Neural crest cell (in vitro differentiated cells): ENCODE data around the gene SLN. TPM values are rescaled to one million over a fixed set of nuclear protein-coding genes. Genes with fewer than 3 reads are reported as not detected.

Source experiments
- DNase-seq: peaks from one replicate; pipeline ENCODE4 v3.0.0; 2021; ENCODE audit warnings: low read depth, mixed read lengths, low spot score
- H3K27ac Mint-ChIP-seq: one replicate; pipeline ENCODE4 v1.8.0; 2021; ENCODE audit warnings: mild to moderate bottlenecking, mixed read lengths; ENCODE audit not compliant: unreplicated experiment
- H3K27me3 Mint-ChIP-seq: 2 replicates; pipeline ENCODE4 v1.8.0; 2021; ENCODE audit warnings: low read depth, mild to moderate bottlenecking, mixed read lengths
- H3K36me3 Mint-ChIP-seq: 2 replicates; pipeline ENCODE4 v1.8.0; 2021; ENCODE audit warnings: low read depth, mild to moderate bottlenecking, mixed read lengths
- H3K4me1 Mint-ChIP-seq: 2 replicates; pipeline ENCODE4 v1.8.0; 2021; ENCODE audit warnings: mixed read lengths
- H3K4me3 Mint-ChIP-seq: one replicate; pipeline ENCODE4 v1.8.0; 2021; ENCODE audit warnings: mild to moderate bottlenecking, mixed read lengths
- H3K9me3 Mint-ChIP-seq: 2 replicates; pipeline ENCODE4 v1.8.0; 2021; ENCODE audit warnings: mixed read lengths
- total RNA-seq: library from RNA; stranded (reverse); gene quantifications from 2 replicates; pipeline ENCODE4 v1.2.1, GENCODE V29; 2021
- TF ChIP-seq, protein P1 (sequence below): fragments of 200-600 bp; sonication (generic); conservative IDR thresholded peaks from 2 replicates; pipeline ENCODE4 v1.5.0; 2021; ENCODE audit warnings: antibody characterized with exemption, mild to moderate bottlenecking

The SLN gene
- total RNA-seq, 1 donor from 2014 or later: not detected

DNA sequence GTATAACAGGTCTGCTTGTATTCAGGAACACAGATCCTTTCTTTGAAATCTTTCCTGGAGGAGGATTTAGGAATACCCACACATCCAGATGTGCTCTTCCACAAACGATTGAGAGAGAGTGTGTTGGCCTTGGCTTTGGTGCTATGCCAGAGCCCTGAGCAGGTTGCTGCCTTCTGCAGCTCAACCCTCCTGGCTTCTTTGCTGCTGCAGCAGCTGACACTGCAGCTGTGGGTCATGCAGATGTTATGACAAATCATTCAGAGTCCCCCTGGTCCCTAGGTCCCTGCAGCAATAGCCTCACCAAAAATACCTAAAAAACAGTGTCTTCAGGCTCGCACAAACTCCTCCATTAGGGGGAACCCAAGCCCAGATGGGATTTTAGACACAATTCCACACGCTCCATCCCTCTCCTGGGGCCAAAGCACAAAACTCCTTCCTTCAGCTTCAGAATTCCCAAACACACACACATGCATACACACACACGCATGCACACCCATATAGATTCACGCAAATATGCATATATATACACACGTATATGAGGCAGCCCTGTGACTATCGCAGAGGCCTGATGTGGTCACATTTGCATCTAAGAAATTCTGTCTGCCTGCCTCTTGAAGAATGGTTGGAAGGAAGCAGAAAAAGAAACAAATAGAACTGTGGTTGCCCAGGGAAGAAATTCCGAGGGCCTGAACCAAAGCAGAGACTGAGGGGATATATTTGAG, 35.4 kb downstream of the SLN start:
- H3K27ac Mint-ChIP-seq: no peak overlapping the region
- no peaks in the 10 kb centered on the region for H3K36me3 Mint-ChIP-seq
- H3K4me1 Mint-ChIP-seq: no peaks in the 10 kb centered on the region
- H3K4me3 Mint-ChIP-seq: no peak overlapping the region
- TF ChIP-seq, protein P1, sequence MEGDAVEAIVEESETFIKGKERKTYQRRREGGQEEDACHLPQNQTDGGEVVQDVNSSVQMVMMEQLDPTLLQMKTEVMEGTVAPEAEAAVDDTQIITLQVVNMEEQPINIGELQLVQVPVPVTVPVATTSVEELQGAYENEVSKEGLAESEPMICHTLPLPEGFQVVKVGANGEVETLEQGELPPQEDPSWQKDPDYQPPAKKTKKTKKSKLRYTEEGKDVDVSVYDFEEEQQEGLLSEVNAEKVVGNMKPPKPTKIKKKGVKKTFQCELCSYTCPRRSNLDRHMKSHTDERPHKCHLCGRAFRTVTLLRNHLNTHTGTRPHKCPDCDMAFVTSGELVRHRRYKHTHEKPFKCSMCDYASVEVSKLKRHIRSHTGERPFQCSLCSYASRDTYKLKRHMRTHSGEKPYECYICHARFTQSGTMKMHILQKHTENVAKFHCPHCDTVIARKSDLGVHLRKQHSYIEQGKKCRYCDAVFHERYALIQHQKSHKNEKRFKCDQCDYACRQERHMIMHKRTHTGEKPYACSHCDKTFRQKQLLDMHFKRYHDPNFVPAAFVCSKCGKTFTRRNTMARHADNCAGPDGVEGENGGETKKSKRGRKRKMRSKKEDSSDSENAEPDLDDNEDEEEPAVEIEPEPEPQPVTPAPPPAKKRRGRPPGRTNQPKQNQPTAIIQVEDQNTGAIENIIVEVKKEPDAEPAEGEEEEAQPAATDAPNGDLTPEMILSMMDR: no peak
- H3K9me3 Mint-ChIP-seq: no peaks in the 10 kb centered on the region
- DNase-seq: no peak
- no peaks in the 10 kb centered on the region for H3K27me3 Mint-ChIP-seq

DNA sequence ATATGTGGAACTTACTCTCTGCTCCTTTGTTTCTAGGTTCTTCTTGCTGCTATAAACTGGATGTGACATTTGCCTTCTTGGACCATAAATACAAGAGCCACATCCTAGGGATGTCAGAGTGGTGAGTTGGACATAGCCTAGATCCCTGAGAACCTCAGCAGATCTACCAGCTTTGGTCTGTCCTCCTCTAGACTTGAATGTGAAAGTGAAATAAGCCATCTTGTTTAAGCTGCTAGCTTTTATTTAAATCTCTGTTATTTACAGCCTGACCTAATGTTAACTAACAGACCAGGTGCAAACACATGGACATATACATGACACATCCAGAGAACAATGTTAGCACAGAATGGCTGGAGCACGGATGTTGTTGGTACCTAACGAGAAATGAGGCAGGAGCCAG, 36.0 kb downstream of the SLN start:
- no peaks in the 10 kb centered on the region for H3K4me1 Mint-ChIP-seq
- no peak overlapping the region for H3K4me3 Mint-ChIP-seq
- DNase-seq: no peak
- no peaks in the 10 kb centered on the region for H3K36me3 Mint-ChIP-seq
- TF ChIP-seq, protein P1: no peak
- no peak overlapping the region for H3K27ac Mint-ChIP-seq
- no peaks in the 10 kb centered on the region for H3K9me3 Mint-ChIP-seq
- no peaks in the 10 kb centered on the region for H3K27me3 Mint-ChIP-seq

GRCh38 chr11:107669893-107670601, 41.8 kb downstream of the SLN start:
- TF ChIP-seq, protein P1: no peak
- Mint-ChIP-seq H3K27ac (no peak overlapping the region), H3K36me3 (no peaks in the 10 kb centered on the region), H3K4me3 (no peak overlapping the region), H3K27me3 (no peaks in the 10 kb centered on the region), H3K9me3 (no peaks in the 10 kb centered on the region), H3K4me1 (peaks cover 30% of the 10 kb centered on the region)
- no peak for DNase-seq

DNA sequence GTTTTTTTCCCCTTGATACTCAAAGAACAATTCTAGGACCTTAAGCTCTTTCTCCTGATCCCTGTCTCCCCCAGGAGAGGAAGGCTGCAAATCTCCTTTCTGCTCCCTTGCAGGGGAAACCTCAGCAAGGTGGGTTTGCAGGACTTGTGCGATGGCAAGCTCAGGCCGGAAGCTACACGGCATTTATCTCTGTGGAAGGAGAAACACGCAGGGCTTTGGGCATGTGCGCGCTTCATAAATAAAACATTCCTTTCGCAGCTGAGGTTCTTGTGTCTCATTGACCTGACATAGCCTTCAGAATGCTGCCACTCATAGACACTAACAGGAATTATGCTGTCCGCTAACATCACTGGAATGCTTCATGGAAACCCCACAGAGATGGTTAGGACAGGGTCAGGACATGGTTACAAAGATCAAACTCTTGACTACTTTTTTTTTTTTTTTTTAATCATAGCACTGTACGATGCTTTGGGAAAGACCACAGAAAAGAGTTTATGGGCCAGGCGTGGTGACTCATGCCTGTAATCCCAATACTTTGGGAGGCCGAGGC, 42.6 kb downstream of the SLN start:
- H3K27ac Mint-ChIP-seq: no peak overlapping the region
- H3K4me3 Mint-ChIP-seq: no peak overlapping the region
- no peaks in the 10 kb centered on the region for H3K36me3 Mint-ChIP-seq
- TF ChIP-seq, protein P1: no peak
- no peaks in the 10 kb centered on the region for H3K9me3 Mint-ChIP-seq
- no peak for DNase-seq
- H3K4me1 Mint-ChIP-seq: peaks cover 37% of the 10 kb centered on the region
- H3K27me3 Mint-ChIP-seq: no peaks in the 10 kb centered on the region

DNA sequence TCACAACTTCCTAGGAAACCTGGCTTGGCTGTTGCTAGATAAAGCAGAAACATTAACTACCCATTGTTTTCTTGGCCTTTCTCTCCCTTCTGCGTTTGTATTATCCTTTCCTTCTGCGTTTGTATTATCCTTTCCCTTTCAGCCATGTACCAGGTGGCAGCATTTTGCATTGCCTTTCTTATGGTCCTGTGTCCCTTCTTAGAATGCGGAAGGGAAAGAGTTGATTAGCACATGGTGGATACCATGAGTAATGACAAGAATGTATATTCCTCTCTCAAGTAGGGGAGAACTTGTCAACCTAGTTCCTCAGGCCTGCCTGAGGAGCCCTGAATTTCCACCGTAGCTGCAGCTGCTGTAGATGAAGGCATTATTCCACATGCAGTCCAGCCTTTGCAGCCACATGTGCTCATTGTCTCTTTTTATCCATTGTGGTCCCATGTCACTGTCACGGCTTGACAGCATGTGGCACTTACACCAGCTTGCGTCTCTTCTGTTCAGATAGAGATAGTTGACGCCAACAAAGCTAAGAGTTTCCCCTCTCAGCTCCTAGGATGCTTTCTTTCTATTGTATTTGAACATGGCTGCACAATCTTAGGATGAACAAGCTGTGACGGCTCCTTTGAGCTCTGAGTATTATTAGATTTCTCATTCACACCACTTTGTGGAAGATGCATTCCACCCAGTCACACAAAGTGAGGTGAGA, 44.8 kb downstream of the SLN start:
- Mint-ChIP-seq H3K4me1 (peaks cover 38% of the 10 kb centered on the region), H3K27me3 (no peaks in the 10 kb centered on the region), H3K27ac (no peak overlapping the region), H3K36me3 (no peaks in the 10 kb centered on the region), H3K9me3 (no peaks in the 10 kb centered on the region), H3K4me3 (no peak overlapping the region)
- TF ChIP-seq, protein P1: no peak
- DNase-seq: no peak
